ENCODE results near the gene NDUFA8. TPM values are rescaled to one million over a fixed set of nuclear protein-coding genes. Genes with fewer than 3 reads are reported as not detected.

The NDUFA8 gene
- total RNA-seq, 1 donor from 2014 or later, result 37.7 TPM

- H3K27me3 Mint-ChIP-seq (ENCODE audit: low read depth), result peaks cover 44% of the 10 kb centered on the region
- H3K27ac Mint-ChIP-seq, result no peak overlapping the region
- no peaks in the 10 kb centered on the region for H3K9me3 Mint-ChIP-seq
- no peak for DNase-seq (ENCODE audit: low spot score in 2 of 2, unreplicated experiment in 2 of 2)
- H3K4me1 Mint-ChIP-seq, result peaks cover 22% of the 10 kb centered on the region
- no peak for TF ChIP-seq CTCF (IDR thresholded peaks at IDR 0.05; ENCODE audit: unreplicated experiment)
- H3K36me3 Mint-ChIP-seq, result no peaks in the 10 kb centered on the region
- no peak overlapping the region for H3K4me3 Mint-ChIP-seq
Observed at GRCh38 chr9:122130837-122131236, 28.7 kb downstream of the NDUFA8 start.

- Mint-ChIP-seq H3K36me3 (no peaks in the 10 kb centered on the region), H3K9me3 (no peaks in the 10 kb centered on the region), H3K27me3 (ENCODE audit: low read depth) (peaks cover 53% of the 10 kb centered on the region), H3K27ac (no peak overlapping the region), H3K4me3 (no peak overlapping the region), H3K4me1 (peaks cover 28% of the 10 kb centered on the region)
- no peak for DNase-seq (ENCODE audit: low spot score in 2 of 2, unreplicated experiment in 2 of 2)
- TF ChIP-seq CTCF (IDR thresholded peaks at IDR 0.05; ENCODE audit: unreplicated experiment), result no peak
Observed at GRCh38 chr9:122129969-122130368, 29.6 kb downstream of the NDUFA8 start.

GRCh38 chr9:122128969-122129343 is 30.6 kb downstream of the NDUFA8 start:
- no peak for TF ChIP-seq CTCF (IDR thresholded peaks at IDR 0.05; ENCODE audit: unreplicated experiment)
- Mint-ChIP-seq H3K4me1 (peaks cover 28% of the 10 kb centered on the region), H3K4me3 (no peak overlapping the region), H3K36me3 (no peaks in the 10 kb centered on the region), H3K27ac (no peak overlapping the region), H3K9me3 (no peaks in the 10 kb centered on the region), H3K27me3 (ENCODE audit: low read depth) (peaks cover 58% of the 10 kb centered on the region)
- no peak for DNase-seq (ENCODE audit: low spot score in 2 of 2, unreplicated experiment in 2 of 2)

- Mint-ChIP-seq H3K27me3 (ENCODE audit: low read depth) (peaks cover 56% of the 10 kb centered on the region), H3K27ac (no peak overlapping the region), H3K4me3 (no peak overlapping the region), H3K36me3 (no peaks in the 10 kb centered on the region), H3K4me1 (peaks cover 28% of the 10 kb centered on the region), H3K9me3 (no peaks in the 10 kb centered on the region)
- DNase-seq (ENCODE audit: low spot score in 2 of 2, unreplicated experiment in 2 of 2), result no peak
- TF ChIP-seq CTCF (IDR thresholded peaks at IDR 0.05; ENCODE audit: unreplicated experiment), result no peak
Observed at GRCh38 chr9:122128007-122128968, 31.3 kb downstream of the NDUFA8 start.

- Mint-ChIP-seq H3K4me3 (peak overlapping the region; percentile 34), H3K4me1 (peaks cover 28% of the 10 kb centered on the region), H3K9me3 (no peaks in the 10 kb centered on the region), H3K27ac (no peak overlapping the region), H3K36me3 (no peaks in the 10 kb centered on the region), H3K27me3 (ENCODE audit: low read depth) (peaks cover 56% of the 10 kb centered on the region)
- no peak for DNase-seq (ENCODE audit: low spot score in 2 of 2, unreplicated experiment in 2 of 2)
- no peak for TF ChIP-seq CTCF (IDR thresholded peaks at IDR 0.05; ENCODE audit: unreplicated experiment)
Observed at GRCh38 chr9:122127396-122127798, 32.2 kb downstream of the NDUFA8 start.
